Endodermal cell (in vitro differentiated cells): Measurements from ENCODE around the gene AIG1. TPM values are rescaled to one million over a fixed set of nuclear protein-coding genes. Genes with fewer than 3 reads are reported as not detected.

ENCODE experiments used
- DNase-seq: peaks from one replicate; pipeline ENCODE4 v3.0.0-alpha.2; 2017
- H3K27ac ChIP-seq: 2 replicates; pipeline ENCODE4 v1.5.1; 2013; ENCODE audit warnings: mild to moderate bottlenecking, low read depth, low read length, moderate library complexity
- H3K27me3 ChIP-seq: 2 replicates; pipeline ENCODE4 v1.6.1; 2013; ENCODE audit warnings: mild to moderate bottlenecking, low read length, moderate library complexity; ENCODE audit not compliant: insufficient read depth, control insufficient read depth, poor library complexity, severe bottlenecking
- H3K36me3 ChIP-seq: 2 replicates; pipeline ENCODE4 v1.7.0; 2013; ENCODE audit warnings: mild to moderate bottlenecking, low read length, moderate library complexity; ENCODE audit not compliant: control insufficient read depth, insufficient read depth
- H3K4me1 ChIP-seq: one replicate; pipeline ENCODE4 v1.7.0; 2013; ENCODE audit warnings: low read length; ENCODE audit not compliant: control insufficient read depth, insufficient read depth
- H3K4me3 ChIP-seq: 2 replicates; pipeline ENCODE4 v1.5.1; 2013; ENCODE audit warnings: mild to moderate bottlenecking, low read length, moderate library complexity
- H3K9ac ChIP-seq: 2 replicates; pipeline ENCODE4 v1.6.1; 2013; ENCODE audit warnings: mild to moderate bottlenecking, low read length, moderate library complexity; ENCODE audit not compliant: poor library complexity, severe bottlenecking; ENCODE audit errors: extremely low read depth
- H3K9me3 ChIP-seq: 2 replicates; pipeline ENCODE4 v1.6.1; 2013; ENCODE audit warnings: mild to moderate bottlenecking, low read length, moderate library complexity; ENCODE audit not compliant: control insufficient read depth
- H3K27ac Mint-ChIP-seq: 2 replicates; pipeline ENCODE4 v1.8.0; 2020; ENCODE audit warnings: mixed read lengths
- H3K27me3 Mint-ChIP-seq: 2 replicates; pipeline ENCODE4 v1.8.0; 2021; ENCODE audit warnings: mild to moderate bottlenecking, mixed read lengths; ENCODE audit not compliant: insufficient read depth
- H3K36me3 Mint-ChIP-seq: 2 replicates; pipeline ENCODE4 v1.8.0; 2020; ENCODE audit warnings: low read depth, mixed read lengths
- H3K4me1 Mint-ChIP-seq: 2 replicates; pipeline ENCODE4 v1.8.0; 2020; ENCODE audit warnings: mixed read lengths
- H3K4me3 Mint-ChIP-seq: 2 replicates; pipeline ENCODE4 v1.8.0; 2020; ENCODE audit warnings: mild to moderate bottlenecking, moderate library complexity, mixed read lengths
- H3K9me3 Mint-ChIP-seq: 2 replicates; pipeline ENCODE4 v1.8.0; 2020; ENCODE audit warnings: mild to moderate bottlenecking, mixed read lengths
- WGBS, 2 experiments: methylation state at CpG; one replicate each; pipeline versions ENCODE4 v1.1.5 to v1.1.7; 2013; ENCODE audit warnings: missing lambda C conversion rate in 2 of 2, mixed read lengths in 1 of 2; ENCODE audit not compliant: insufficient coverage in 1 of 2, insufficient read length in 1 of 2; 5-methylcytosine and 5-hydroxymethylcytosine counted together
- total RNA-seq, 2 donors: library from RNA; stranded (reverse); fragmentation: NEBNext Ultra II Directional in 1 of 2; extraction: Animal tissue kit (Norgen Biotek cat#: 25700) in 1 of 2; gene quantifications; 2 replicates in 1 of 2; 3 replicates in 1 of 2; pipeline ENCODE4 v1.2.1, GENCODE V29; 2021
- TF ChIP-seq, protein P1 (sequence below): fragments of 200-600 bp; sonication (generic); conservative IDR thresholded peaks from 2 replicates; pipeline ENCODE4 v1.5.0; 2021; ENCODE audit warnings: antibody characterized with exemption, mild to moderate bottlenecking

Gene AIG1
- total RNA-seq, 2 donors from 2014 or later = 23.0 to 25.2 TPM

GRCh38 chr6:143313163-143313562 lies 252.5 kb downstream of the AIG1 start:
- no peak overlapping the region for H3K27ac Mint-ChIP-seq
- H3K4me1 Mint-ChIP-seq = no peaks in the 10 kb centered on the region
- peaks cover 3% of the 10 kb centered on the region for H3K9me3 ChIP-seq
- H3K9ac ChIP-seq = no peak overlapping the region
- TF ChIP-seq, protein P1, sequence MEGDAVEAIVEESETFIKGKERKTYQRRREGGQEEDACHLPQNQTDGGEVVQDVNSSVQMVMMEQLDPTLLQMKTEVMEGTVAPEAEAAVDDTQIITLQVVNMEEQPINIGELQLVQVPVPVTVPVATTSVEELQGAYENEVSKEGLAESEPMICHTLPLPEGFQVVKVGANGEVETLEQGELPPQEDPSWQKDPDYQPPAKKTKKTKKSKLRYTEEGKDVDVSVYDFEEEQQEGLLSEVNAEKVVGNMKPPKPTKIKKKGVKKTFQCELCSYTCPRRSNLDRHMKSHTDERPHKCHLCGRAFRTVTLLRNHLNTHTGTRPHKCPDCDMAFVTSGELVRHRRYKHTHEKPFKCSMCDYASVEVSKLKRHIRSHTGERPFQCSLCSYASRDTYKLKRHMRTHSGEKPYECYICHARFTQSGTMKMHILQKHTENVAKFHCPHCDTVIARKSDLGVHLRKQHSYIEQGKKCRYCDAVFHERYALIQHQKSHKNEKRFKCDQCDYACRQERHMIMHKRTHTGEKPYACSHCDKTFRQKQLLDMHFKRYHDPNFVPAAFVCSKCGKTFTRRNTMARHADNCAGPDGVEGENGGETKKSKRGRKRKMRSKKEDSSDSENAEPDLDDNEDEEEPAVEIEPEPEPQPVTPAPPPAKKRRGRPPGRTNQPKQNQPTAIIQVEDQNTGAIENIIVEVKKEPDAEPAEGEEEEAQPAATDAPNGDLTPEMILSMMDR = no peak
- no peaks in the 10 kb centered on the region for H3K27me3 ChIP-seq
- H3K27ac ChIP-seq = no peak overlapping the region
- H3K36me3 Mint-ChIP-seq = peaks cover 5% of the 10 kb centered on the region
- no peaks in the 10 kb centered on the region for H3K36me3 ChIP-seq
- H3K9me3 Mint-ChIP-seq = peaks cover 8% of the 10 kb centered on the region
- H3K27me3 Mint-ChIP-seq = no peaks in the 10 kb centered on the region
- no peaks in the 10 kb centered on the region for H3K4me1 ChIP-seq
- DNase-seq = no peak
- WGBS, 2 experiments = 95 to 96% methylated on average over 4 of the region's 4 CpGs
- no peak overlapping the region for H3K4me3 ChIP-seq
- H3K4me3 Mint-ChIP-seq = no peak overlapping the region

DNA sequence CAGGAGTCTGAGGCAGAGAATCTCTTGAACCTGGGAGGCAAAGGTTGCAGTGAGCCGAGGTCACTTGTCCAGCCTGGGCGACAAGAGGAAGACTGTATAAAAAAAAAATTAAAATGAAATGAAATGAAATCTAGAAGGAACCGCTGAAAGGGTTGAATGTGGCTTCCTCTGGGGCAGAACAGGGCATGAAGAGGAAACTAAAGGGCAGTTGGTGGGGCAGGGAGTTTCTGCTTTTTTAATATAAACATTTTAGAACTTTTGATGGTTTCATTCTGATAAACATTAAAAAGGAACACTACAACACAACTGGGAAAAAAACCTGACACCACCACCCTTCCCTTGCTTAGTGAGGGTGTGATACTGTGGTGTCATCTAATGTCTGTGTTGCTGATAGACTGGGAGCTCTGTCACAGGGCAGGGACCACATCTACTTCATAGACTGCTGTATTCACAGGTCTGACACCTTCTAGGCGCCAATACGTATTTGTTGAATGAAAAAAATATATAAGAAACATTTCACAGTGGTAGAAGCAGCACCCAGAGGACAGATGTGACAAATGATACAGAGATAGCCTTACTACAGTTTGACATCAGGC lies 260.9 kb downstream of the AIG1 start:
- no peaks in the 10 kb centered on the region for H3K36me3 Mint-ChIP-seq
- H3K9me3 Mint-ChIP-seq = peaks cover 8% of the 10 kb centered on the region
- Histone ChIP-seq H3K9ac (no peak overlapping the region), H3K9me3 (no peaks in the 10 kb centered on the region), H3K36me3 (no peaks in the 10 kb centered on the region), H3K27ac (no peak overlapping the region), H3K4me1 (no peaks in the 10 kb centered on the region), H3K27me3 (no peaks in the 10 kb centered on the region), H3K4me3 (no peak overlapping the region)
- TF ChIP-seq, protein P1 = no peak
- H3K4me3 Mint-ChIP-seq = no peak overlapping the region
- WGBS, 2 experiments = 84 to 86% methylated on average over 3 to 5 of the region's 5 CpGs
- no peak overlapping the region for H3K27ac Mint-ChIP-seq
- H3K4me1 Mint-ChIP-seq = no peaks in the 10 kb centered on the region
- DNase-seq = no peak
- H3K27me3 Mint-ChIP-seq = no peaks in the 10 kb centered on the region

DNA sequence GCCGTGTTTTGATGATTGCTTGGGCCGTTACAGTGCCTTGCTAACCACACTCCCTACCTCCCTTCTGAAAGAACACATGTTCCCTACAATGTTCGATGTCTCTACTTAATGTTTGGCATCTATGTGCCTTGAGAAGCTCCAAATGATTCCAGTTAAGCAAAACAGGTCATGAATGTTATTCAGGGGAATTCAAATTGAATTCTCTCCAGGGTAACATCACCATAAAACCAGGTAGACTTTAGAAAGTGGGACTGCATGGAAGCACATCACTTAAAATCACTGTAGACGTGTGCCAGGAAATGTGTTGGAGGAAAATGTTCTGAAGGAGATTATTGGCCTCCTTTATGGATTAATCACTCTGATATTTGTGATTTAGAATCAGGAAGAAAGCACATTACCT lies 261.7 kb downstream of the AIG1 start:
- H3K27ac ChIP-seq = no peak overlapping the region
- Mint-ChIP-seq H3K36me3 (no peaks in the 10 kb centered on the region), H3K27me3 (no peaks in the 10 kb centered on the region), H3K27ac (no peak overlapping the region), H3K4me1 (no peaks in the 10 kb centered on the region), H3K4me3 (no peak overlapping the region), H3K9me3 (peaks cover 8% of the 10 kb centered on the region)
- no peaks in the 10 kb centered on the region for H3K27me3 ChIP-seq
- 94 to 100% methylated on average over 2 to 4 of the region's 4 CpGs for WGBS, 2 experiments
- DNase-seq = no peak
- TF ChIP-seq, protein P1 = no peak
- no peaks in the 10 kb centered on the region for H3K4me1 ChIP-seq
- H3K9ac ChIP-seq = no peak overlapping the region
- H3K36me3 ChIP-seq = no peaks in the 10 kb centered on the region
- H3K4me3 ChIP-seq = no peak overlapping the region
- H3K9me3 ChIP-seq = no peaks in the 10 kb centered on the region
